Panc1 (cell line): ENCODE results near the gene DAB1.

Experiments
- TF ChIP-seq, protein P1 (sequence below): fragments of 450-650 bp; IDR thresholded peaks from 2 replicates; pipeline ENCODE4 v1.5.1; 2017; ENCODE audit warnings: mild to moderate bottlenecking
- TF ChIP-seq, protein P2 (sequence below), 2 experiments: IDR thresholded peaks; 2 replicates each; pipeline ENCODE4 v1.6.1; 2011 to 2012; ENCODE audit warnings: low read depth in 2 of 2, control low read depth in 1 of 2, low read length in 1 of 2, mild to moderate bottlenecking in 1 of 2, moderate library complexity in 1 of 2; ENCODE audit not compliant: insufficient read depth in 1 of 2

DNA sequence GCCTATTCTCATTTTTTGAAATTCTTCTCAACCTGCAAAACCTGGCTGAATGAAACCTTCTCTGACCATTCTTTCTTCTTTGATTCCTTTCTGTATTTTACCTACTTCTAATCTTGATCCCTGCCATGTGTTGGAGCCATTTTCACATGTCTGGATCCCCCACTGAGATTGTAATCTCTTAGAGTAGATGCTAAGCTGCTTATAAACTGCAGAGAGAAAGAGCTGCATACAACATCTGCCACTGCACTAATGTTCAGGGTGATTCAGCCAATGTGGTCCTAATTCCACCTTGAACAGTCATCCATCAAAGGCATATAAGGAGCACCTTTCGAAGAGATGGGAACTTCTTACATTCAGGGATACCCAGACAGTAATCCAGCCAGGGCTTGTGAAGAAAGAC, 16.2 kb upstream of the DAB1 start:
- TF ChIP-seq, protein P1, sequence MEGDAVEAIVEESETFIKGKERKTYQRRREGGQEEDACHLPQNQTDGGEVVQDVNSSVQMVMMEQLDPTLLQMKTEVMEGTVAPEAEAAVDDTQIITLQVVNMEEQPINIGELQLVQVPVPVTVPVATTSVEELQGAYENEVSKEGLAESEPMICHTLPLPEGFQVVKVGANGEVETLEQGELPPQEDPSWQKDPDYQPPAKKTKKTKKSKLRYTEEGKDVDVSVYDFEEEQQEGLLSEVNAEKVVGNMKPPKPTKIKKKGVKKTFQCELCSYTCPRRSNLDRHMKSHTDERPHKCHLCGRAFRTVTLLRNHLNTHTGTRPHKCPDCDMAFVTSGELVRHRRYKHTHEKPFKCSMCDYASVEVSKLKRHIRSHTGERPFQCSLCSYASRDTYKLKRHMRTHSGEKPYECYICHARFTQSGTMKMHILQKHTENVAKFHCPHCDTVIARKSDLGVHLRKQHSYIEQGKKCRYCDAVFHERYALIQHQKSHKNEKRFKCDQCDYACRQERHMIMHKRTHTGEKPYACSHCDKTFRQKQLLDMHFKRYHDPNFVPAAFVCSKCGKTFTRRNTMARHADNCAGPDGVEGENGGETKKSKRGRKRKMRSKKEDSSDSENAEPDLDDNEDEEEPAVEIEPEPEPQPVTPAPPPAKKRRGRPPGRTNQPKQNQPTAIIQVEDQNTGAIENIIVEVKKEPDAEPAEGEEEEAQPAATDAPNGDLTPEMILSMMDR, result no peak
- TF ChIP-seq, protein P2, sequence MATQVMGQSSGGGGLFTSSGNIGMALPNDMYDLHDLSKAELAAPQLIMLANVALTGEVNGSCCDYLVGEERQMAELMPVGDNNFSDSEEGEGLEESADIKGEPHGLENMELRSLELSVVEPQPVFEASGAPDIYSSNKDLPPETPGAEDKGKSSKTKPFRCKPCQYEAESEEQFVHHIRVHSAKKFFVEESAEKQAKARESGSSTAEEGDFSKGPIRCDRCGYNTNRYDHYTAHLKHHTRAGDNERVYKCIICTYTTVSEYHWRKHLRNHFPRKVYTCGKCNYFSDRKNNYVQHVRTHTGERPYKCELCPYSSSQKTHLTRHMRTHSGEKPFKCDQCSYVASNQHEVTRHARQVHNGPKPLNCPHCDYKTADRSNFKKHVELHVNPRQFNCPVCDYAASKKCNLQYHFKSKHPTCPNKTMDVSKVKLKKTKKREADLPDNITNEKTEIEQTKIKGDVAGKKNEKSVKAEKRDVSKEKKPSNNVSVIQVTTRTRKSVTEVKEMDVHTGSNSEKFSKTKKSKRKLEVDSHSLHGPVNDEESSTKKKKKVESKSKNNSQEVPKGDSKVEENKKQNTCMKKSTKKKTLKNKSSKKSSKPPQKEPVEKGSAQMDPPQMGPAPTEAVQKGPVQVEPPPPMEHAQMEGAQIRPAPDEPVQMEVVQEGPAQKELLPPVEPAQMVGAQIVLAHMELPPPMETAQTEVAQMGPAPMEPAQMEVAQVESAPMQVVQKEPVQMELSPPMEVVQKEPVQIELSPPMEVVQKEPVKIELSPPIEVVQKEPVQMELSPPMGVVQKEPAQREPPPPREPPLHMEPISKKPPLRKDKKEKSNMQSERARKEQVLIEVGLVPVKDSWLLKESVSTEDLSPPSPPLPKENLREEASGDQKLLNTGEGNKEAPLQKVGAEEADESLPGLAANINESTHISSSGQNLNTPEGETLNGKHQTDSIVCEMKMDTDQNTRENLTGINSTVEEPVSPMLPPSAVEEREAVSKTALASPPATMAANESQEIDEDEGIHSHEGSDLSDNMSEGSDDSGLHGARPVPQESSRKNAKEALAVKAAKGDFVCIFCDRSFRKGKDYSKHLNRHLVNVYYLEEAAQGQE (IDR thresholded peaks at IDR 0.05; ENCODE audit: insufficient read depth in 1 of 2, low read depth in 2 of 2, low read length in 1 of 2), result no peak
